ENCODE data around the gene FBXL7. TPM values are rescaled to one million over a fixed set of nuclear protein-coding genes. Genes with fewer than 3 reads are reported as not detected.

FBXL7 gene
- total and polyA plus RNA-seq, 2 experiments from 2014 or later = 3.2 to 7.5 TPM

DNA sequence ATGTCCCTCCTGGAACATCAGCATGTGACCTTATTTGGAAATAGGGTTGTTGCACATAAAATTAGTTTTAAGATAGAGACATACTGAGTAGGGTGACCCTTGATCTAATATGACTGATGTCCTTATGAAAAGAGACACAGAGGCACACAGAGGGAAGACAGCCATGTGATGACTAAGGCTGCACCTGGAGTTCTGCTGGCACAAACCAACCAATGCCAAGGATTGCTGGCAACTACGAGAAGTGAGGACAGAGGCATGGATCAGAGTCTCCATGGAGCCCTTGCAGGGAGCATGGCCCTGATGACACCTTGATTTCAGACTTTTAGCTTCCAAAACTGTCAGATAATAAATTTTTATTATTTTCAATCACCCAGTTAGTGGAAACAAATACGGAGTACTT lies 101.9 kb downstream of the FBXL7 start:
- H3K4me3 ChIP-seq = no peak overlapping the region
- peaks cover 17% of the 10 kb centered on the region; the same call in 1 of the 2 replicates for H3K79me2 ChIP-seq (ENCODE audit: insufficient read depth)
- H3K36me3 ChIP-seq (ENCODE audit: low read depth) = no peaks in the 10 kb centered on the region
- no peak for DNase-seq
- in situ Hi-C loops (cut with MboI) = no loop called here
- WGBS, 2 experiments (ENCODE audit: low coverage in 1 of 2, low lambda C conversion rate in 2 of 2, missing lambda C conversion rate in 2 of 2) = 96 to 100% methylated on average over 2 of the region's 2 CpGs
- H2AFZ ChIP-seq = no peak overlapping the region
- no peak overlapping the region for H3K9ac ChIP-seq
- H3K4me1 ChIP-seq (ENCODE audit: insufficient read depth) = no peaks in the 10 kb centered on the region
- no peaks in the 10 kb centered on the region for H3K9me2 ChIP-seq (ENCODE audit: insufficient read depth)
- H3K27ac ChIP-seq = no peak overlapping the region
- no peaks in the 10 kb centered on the region for H3K27me3 ChIP-seq (replicated peaks; ENCODE audit: insufficient read depth)
- TF ChIP-seq EZH2 (IDR thresholded peaks at IDR 0.05; ENCODE audit: insufficient read depth, poor library complexity, severe bottlenecking) (no peak), EZH2phosphoT487 (IDR thresholded peaks at IDR 0.05; ENCODE audit: insufficient read depth, low read depth) (no peak)
- H3K9me3 ChIP-seq (ENCODE audit: low read depth) = no peaks in the 10 kb centered on the region
- H4K20me1 ChIP-seq (ENCODE audit: insufficient read depth) = peaks cover 8% of the 10 kb centered on the region; the same call in 1 of the 2 replicates
- H3K4me2 ChIP-seq (ENCODE audit: unreplicated experiment) = no peak overlapping the region
- no peaks in the 10 kb centered on the region for H3F3A ChIP-seq (ENCODE audit: insufficient read depth)

DNA sequence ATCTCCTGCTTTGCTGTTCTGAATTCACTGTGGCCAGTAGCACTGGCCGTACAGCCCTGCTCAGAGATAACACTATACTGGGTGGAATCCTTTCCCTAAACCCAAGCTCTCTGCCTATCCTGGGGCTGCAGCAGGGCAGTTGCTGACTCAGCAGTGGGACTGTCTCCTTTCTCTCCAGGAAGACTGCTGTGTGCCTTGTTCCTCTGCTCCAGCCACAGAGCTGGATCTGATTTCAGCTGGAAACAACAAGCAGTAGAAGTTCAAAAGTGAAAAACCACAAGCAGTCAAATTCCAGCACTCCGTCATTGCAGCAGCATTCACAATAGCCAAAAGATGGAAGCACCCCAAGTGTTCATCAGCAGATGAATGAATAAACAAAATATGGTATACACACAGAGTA lies 105.0 kb downstream of the FBXL7 start:
- in situ Hi-C loops (cut with MboI) = no loop called here
- Histone ChIP-seq H3K27me3 (replicated peaks; ENCODE audit: insufficient read depth) (no peaks in the 10 kb centered on the region), H3K27ac (no peak overlapping the region), H2AFZ (no peak overlapping the region), H3F3A (ENCODE audit: insufficient read depth) (no peaks in the 10 kb centered on the region), H3K36me3 (ENCODE audit: low read depth) (no peaks in the 10 kb centered on the region), H3K9me2 (ENCODE audit: insufficient read depth) (no peaks in the 10 kb centered on the region), H4K20me1 (ENCODE audit: insufficient read depth) (no peaks in the 10 kb centered on the region), H3K4me2 (ENCODE audit: unreplicated experiment) (no peak overlapping the region), H3K9ac (no peak overlapping the region), H3K79me2 (ENCODE audit: insufficient read depth) (0 out of 2 replicates have a peak, but pooled peaks cover 9% of the 10 kb centered on the region), H3K4me3 (no peak overlapping the region), H3K9me3 (ENCODE audit: low read depth) (no peaks in the 10 kb centered on the region), H3K4me1 (ENCODE audit: insufficient read depth) (no peaks in the 10 kb centered on the region)
- DNase-seq = no peak
- 100% methylated on average over 2 of the region's 2 CpGs for WGBS, 2 experiments (ENCODE audit: low coverage in 1 of 2, low lambda C conversion rate in 2 of 2, missing lambda C conversion rate in 2 of 2)
- TF ChIP-seq EZH2 (IDR thresholded peaks at IDR 0.05; ENCODE audit: insufficient read depth, poor library complexity, severe bottlenecking) (no peak), EZH2phosphoT487 (IDR thresholded peaks at IDR 0.05; ENCODE audit: insufficient read depth, low read depth) (no peak)

DNA sequence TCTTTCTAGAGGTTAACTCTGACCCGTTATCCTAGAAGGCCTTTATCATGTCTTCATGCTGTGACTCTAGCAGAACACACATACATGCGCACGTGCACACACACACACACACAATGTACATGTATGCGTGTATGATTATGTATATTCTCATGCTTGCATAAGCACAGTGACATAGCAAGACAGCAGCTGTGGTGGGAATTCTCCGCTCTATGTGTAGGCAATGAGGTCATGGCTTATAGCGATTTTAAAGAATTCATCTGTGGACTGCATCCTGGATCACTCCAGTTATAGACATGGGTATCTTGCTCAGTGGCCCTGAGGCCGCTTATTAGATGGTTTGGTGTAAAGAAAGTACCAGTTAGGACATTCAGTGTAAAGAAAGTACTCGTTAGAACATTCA lies 106.2 kb downstream of the FBXL7 start:
- Histone ChIP-seq H3K4me1 (ENCODE audit: insufficient read depth) (no peaks in the 10 kb centered on the region), H3K9ac (no peak overlapping the region), H2AFZ (no peak overlapping the region), H3K79me2 (ENCODE audit: insufficient read depth) (0 out of 2 replicates have a peak, but pooled peaks cover 15% of the 10 kb centered on the region), H4K20me1 (ENCODE audit: insufficient read depth) (no peaks in the 10 kb centered on the region), H3K36me3 (ENCODE audit: low read depth) (no peaks in the 10 kb centered on the region), H3K9me2 (ENCODE audit: insufficient read depth) (no peaks in the 10 kb centered on the region), H3K4me3 (no peak overlapping the region), H3K4me2 (ENCODE audit: unreplicated experiment) (no peak overlapping the region), H3F3A (ENCODE audit: insufficient read depth) (no peaks in the 10 kb centered on the region), H3K27me3 (replicated peaks; ENCODE audit: insufficient read depth) (no peaks in the 10 kb centered on the region), H3K27ac (no peak overlapping the region), H3K9me3 (ENCODE audit: low read depth) (no peaks in the 10 kb centered on the region)
- 85% methylated on average over 8 of the region's 8 CpGs for WGBS, 2 experiments (ENCODE audit: low coverage in 1 of 2, low lambda C conversion rate in 2 of 2, missing lambda C conversion rate in 2 of 2)
- TF ChIP-seq EZH2phosphoT487 (IDR thresholded peaks at IDR 0.05; ENCODE audit: insufficient read depth, low read depth) (no peak), EZH2 (IDR thresholded peaks at IDR 0.05; ENCODE audit: insufficient read depth, poor library complexity, severe bottlenecking) (no peak)
- in situ Hi-C loops (cut with MboI) = no loop called here
- DNase-seq = no peak

DNA sequence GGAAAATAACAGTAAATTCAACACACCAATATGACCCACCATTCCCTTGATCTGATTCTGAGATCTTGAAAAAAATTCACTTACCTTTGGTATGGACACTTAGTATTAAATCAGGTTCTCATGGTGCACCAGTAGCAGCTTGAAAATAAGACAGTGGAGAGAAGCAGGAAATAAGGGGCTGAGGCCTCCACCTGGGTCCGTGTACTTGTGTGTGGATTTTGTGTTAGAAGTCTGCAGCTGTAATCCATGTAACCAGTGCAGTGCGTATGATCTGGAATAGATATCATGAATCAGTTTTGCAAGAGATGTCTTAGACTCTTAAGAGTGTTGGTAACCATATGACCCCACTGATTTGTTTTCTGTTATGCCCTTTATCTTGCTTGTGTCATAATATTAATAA lies 107.1 kb downstream of the FBXL7 start:
- TF ChIP-seq EZH2phosphoT487 (IDR thresholded peaks at IDR 0.05; ENCODE audit: insufficient read depth, low read depth) (no peak), EZH2 (IDR thresholded peaks at IDR 0.05; ENCODE audit: insufficient read depth, poor library complexity, severe bottlenecking) (no peak)
- H3F3A ChIP-seq (ENCODE audit: insufficient read depth) = no peaks in the 10 kb centered on the region
- no peaks in the 10 kb centered on the region for H3K4me1 ChIP-seq (ENCODE audit: insufficient read depth)
- no peak overlapping the region for H3K4me2 ChIP-seq (ENCODE audit: unreplicated experiment)
- no peaks in the 10 kb centered on the region for H3K36me3 ChIP-seq (ENCODE audit: low read depth)
- H4K20me1 ChIP-seq (ENCODE audit: insufficient read depth) = no peaks in the 10 kb centered on the region
- no peaks in the 10 kb centered on the region for H3K9me3 ChIP-seq (ENCODE audit: low read depth)
- H3K79me2 ChIP-seq (ENCODE audit: insufficient read depth) = peaks cover 23% of the 10 kb centered on the region
- 96 to 97% methylated on average over 2 of the region's 2 CpGs for WGBS, 2 experiments (ENCODE audit: low coverage in 1 of 2, low lambda C conversion rate in 2 of 2, missing lambda C conversion rate in 2 of 2)
- H3K27me3 ChIP-seq (replicated peaks; ENCODE audit: insufficient read depth) = no peaks in the 10 kb centered on the region
- no peak overlapping the region for H2AFZ ChIP-seq
- no peak overlapping the region for H3K9ac ChIP-seq
- in situ Hi-C loops (cut with MboI) = no loop called here
- H3K4me3 ChIP-seq = no peak overlapping the region
- H3K27ac ChIP-seq = no peak overlapping the region
- DNase-seq = no peak
- H3K9me2 ChIP-seq (ENCODE audit: insufficient read depth) = no peaks in the 10 kb centered on the region

Measured in GM23248 (cell line).